Hematopoietic multipotent progenitor cell treated with erythropoietin and hydrocortisone succinate and interleukin-3 and kit ligand, for 17 days (in vitro differentiated cells): ENCODE results near the gene MAU2.
"Not testable (repeated sequence)": the region's sequence is repeated elsewhere in the genome, so short reads cannot be mapped to it uniquely, and the experiment has no call there.

Experiments used
- DNase-seq: peaks from one replicate; pipeline ENCODE4 v3.0.0-alpha.2; 2015; ENCODE audit warnings: low spot score

MAU2 gene

DNA sequence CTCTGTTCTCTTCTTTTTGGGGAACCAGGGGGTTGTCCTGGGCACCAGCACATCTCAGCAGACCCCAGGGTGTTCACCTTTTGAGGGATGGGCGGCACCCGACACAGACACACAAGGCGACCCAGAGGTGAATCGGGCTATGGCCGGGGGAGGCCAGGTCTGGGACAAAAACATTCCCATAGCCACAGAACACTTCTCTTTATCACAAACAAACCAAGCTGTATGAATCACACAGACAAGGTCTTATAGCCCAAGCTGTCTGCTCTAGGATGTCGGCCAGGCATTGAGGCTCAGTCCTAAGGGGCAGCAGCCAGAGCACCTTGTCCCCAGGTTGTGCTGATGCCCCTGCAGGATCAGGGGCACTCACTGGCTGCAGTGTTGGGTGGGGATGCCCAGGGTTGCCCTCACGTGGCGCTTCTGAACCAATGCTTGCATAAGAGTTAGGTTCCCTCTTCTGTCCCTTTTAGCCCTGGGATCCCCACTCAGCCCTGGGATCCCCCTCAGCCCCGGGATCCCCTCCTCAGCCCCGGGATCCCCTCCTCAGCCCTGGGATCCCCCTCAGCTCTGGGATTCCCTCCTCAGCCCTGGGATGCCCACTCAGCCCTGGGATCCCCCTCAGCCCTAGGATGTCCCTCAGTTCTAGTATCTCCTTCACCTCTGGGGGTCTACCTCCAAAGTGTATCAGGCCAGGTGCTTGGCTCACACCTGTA is 26.9 kb downstream of the MAU2 start:
- DNase-seq: no peak

DNA sequence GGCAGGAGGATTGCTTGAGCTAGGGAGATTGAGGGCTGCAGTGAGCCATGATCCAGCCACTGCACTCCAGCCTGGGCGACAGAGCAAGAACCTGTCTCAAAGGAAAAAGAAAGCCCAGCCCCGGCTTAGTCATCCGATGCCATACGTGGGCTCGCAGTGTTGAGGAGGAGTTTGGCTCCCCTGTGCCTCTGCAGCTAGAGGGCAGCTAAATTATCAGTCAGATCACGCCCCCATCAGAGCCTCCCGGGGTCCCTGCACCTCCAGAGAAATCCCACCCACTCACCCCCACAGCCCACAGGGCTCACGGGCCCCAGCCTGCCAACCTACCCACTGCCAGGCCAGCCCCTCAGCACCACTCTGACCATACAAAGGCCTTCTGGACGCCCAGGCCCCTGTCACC is 27.6 kb downstream of the MAU2 start:
- DNase-seq: no peak

DNA sequence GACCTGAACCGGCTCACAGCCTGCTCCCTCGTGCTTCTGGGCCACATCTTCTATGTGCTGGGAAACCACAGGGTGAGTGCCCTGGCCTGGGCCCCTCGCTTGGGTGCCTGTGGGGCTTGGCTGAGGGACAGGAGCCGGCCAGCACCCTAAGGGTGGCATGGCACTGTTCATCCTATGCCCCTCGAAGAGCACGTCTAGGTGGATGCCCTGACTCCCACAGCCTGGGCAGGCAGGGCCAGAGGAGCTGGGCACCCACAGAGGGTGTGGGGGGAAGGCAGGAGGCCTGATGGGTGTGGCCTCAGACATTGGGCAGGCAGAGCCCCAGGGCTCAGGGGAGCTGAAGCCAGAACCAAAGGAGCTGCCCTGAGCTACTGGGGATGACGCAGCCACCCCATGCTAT is 28.7 kb downstream of the MAU2 start:
- no peak for DNase-seq

DNA sequence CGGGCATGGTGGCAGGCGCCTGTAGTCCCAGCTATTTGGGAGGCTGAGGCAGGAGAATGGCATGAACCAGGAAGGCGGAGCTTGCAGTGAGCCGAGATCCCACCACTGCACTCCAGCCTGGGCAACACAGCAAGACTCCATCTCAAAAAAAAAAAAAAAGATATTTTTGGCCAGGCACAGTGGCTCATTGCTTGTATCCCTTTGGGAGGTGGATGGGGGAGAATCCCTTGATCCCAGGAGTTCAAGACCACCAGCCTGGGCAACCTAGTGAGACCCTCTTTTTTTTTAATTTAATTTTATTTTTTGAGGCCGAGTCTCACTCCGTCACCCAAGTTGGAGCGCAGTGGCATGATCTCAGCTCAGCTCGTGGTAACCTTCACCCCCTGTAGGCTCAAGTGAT is 30.1 kb downstream of the MAU2 start:
- not testable (repeated sequence) for DNase-seq

DNA sequence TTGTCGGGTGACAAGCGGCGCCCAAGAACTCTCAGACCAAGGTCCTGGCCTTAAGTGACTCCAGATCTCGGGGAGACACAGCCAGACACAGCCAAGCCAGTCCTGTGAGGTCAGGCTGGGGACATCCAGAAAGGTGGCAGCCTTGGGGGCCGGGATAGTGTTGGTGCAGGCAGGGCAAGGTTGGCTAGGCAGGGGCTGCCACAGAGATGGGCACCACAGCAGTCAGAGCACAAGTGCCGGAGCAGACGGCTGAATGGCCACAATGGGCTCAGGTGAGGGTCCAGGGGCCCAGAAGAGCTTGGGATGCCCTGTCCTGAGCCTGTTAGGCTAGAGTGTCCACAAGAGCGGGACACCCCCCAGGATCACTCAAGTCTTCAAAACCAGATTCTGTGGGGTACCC is 32.2 kb downstream of the MAU2 start:
- DNase-seq: no peak

DNA sequence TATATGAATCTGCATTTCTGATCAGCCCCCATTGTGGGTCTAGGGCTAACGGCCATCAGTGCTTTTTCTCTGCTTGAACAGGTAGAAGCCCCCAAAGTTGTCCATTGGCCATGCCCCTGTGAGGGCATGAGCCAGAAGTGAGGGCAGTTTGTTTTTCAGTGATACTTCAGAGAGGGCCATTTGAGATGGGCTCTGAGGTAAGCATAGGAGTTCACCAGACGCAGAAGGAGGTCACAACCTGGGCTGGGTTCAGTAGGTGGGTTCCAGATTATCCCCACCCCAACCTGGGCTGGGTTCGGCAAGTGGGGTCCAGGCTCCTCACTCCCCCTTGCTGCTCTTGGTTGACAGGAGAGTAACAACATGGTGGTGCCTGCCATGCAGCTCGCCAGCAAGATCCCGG is 33.4 kb downstream of the MAU2 start:
- no peak for DNase-seq

DNA sequence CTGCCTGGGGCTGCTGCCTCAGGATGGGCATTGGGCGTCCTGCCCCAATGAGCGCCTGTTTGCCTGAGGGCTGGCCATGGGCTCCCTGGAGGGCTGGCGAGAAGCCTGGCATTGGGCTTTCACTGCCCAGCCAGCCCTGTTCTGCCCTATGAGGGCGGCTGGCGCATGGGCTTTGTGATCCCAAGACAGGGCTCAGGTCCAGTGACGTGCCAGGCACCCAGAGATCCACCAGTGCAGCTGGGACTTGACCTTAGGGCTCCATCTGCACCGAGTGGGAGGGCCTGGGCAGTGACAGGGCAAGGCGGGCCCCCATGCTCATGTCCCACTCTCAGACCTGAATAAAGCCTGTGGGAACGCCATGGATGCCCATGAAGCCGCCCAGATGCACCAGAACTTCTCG is 34.3 kb downstream of the MAU2 start:
- no peak for DNase-seq

DNA sequence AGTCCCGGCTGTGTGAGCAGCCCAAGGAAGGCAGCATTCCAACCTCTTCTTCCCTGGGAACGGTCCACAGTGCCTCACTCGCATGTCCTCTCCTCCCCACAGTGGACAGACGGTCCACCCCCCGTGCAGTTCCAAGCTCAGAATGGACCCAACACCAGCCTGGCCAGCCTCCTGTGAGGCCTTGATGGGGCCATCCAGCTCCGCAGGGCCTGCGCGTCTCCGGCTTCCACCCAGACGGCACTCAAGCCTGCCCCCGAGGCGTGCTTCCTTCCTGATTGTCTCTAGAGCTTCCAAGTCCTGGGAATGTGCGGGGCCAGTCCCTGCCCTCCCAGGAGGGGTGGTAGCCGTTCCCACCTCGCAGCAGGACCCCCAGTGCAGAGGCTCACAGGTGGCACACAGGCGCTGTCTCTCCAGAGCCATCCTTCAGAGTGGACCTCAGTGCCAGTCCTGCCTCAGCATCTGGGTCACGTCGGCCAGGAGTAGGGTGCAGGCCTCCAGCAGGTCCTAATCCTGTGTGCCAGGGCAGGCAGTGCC is 35.0 kb downstream of the MAU2 start:
- DNase-seq: no peak

DNA sequence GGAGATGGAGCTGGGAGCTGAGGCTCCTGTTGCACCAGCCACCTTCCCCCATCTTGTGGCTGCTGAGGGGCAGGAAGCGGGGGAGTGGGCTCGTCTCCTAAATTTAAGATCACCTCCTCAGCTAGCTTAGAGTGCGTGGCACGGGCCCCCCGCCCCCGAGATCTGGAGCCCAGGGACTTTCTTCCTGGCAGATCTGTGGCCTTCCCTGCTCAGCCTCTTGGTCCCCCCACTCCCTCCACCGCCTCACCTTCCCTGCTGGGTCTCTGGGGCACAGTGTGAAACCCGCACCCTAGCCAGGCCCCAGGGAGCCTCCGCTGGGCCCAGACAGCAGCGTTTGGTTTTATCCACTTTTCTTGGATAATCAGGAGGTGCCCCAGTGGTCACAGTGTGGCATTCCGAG is 35.9 kb downstream of the MAU2 start:
- DNase-seq: no peak

DNA sequence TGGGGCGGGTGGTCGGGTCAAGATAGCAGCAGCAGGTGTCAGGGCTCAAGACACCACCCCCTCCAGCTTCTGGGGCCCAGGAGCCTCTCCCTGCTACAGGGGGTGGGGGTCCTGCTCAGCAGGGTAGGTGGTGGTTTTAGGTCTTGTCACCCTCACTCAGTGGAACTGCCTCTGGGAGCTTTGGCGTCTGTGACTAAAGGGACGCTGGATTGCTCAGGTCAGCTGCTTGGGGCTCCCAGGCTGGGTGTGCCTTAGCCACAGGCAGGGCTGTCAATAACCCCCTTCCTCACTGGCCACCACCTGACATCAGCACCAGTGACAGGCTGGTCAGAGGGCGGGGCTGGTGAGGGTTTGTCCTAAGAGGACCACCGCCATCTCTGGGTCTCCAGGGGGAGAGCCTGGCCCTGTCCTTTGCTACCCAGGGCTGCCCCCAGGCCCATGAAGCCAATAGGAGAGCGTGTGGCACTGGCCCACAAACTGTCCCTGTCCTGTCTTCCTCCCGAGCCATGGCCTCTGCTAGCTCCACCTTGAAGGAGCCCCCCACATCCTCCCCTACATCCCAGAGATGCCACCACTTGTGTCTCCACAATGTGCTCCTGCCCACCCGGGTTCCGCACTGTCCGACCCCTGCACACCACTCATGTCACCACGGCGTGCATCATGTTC is 36.4 kb downstream of the MAU2 start:
- DNase-seq: no peak

DNA sequence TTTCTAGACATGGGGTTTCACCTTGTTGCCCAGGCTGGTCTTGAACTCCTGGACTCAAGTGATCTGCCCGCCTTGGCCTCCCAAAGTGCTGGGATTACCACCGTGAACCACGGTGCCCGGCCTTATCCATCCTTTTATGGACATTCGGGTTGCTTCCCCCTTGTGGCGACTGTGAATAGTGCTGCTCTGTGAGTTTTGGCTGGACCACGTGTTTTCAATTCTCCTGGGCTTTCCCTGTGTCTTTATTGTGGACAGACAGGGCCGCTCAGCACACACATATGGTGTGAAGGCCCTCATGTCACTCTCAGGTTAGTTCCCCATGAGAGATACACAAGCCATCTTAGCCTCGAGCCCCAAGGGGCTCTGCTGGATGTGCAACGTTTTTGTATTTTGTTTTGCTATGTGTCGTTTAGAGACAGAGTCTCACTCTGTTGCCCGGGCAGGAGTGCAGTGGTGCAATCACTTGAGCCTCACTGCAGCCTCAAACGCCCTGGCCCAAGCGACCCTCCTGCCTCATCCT is 40.5 kb downstream of the MAU2 start:
- DNase-seq: peak; percentile 79

DNA sequence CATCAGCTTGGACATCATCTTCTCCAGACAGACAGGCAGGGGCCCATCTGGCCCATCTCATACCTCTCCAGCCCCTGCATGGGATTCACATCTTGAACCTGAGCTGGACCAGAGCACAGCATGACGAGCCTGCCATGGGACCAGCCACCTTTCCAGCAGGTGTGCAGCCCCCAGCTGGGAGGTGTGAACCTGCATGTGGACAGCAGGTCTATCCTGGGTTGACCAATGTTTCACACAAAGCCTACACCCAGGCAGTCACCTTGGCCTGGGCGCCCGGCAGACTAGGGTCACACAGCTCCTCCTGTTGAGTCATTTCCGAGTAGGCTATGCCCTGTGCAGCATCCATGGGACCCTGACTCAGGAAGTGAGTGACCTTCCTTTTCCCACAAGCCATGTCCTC is 41.4 kb downstream of the MAU2 start:
- no peak for DNase-seq

DNA sequence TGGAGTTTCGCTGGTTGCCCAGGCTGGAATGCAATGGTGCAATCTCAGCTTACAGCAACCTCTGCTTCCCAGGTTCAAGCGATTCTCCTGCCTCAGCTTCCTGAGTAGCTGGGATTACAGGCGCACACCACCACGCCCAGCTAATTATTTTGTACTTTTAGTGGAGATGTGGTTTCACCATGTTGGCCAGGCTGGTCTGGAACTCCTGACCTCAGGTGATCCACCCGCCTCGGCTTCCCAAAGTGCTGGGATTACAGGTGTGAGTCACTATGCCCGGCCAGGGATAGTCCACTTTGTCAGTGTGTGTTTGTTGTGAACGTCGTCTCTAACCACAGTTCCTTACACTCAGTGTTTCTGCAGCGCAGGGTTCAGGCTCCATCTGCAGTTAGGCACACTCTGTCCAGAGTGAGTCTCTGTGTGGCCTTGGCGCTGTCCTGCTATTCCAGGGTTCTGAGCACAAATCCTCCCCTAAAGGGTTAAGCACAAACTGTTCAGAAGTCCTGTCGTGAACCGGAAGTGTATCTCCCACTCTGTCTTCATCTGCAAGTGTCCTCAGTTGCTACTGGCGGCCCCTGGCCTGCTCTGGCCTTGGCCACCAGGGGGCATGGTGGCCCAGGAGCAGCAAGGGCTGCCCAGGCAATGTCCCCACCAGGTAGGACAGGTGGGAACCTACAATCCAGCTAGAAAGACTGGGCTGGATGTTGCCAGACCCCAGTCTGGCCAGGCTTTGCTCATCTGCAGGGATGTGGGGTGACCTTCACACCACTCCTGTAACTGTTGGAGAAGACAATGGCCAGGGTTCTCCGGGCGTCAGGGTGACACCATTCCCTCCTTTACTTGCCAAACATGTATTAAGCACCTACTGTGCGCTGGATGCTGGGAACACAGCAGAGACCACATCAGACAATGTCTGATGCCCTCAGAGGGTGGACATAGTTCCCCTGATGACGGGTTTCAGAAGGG is 46.1 kb downstream of the MAU2 start:
- peak; percentile 86 for DNase-seq

DNA sequence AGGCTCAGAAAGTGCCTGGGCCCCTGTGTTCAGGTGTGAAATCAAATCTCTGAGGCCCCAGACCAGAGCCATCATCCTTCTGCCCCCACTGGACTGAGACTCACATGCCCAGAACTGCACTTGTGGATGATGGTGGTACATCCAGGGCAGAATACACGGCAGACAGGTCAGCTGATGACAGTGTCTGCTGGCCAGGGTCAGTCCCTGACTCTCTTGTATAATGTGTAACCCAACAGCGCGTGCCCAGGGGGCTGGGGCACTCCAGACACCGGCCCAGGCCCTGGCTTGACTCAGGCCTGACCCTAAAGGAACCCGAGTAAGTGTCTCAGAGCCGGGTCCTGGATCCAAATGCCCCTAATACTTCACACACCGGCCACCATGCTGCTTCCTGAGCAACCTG is 47.5 kb downstream of the MAU2 start:
- DNase-seq: no peak

DNA sequence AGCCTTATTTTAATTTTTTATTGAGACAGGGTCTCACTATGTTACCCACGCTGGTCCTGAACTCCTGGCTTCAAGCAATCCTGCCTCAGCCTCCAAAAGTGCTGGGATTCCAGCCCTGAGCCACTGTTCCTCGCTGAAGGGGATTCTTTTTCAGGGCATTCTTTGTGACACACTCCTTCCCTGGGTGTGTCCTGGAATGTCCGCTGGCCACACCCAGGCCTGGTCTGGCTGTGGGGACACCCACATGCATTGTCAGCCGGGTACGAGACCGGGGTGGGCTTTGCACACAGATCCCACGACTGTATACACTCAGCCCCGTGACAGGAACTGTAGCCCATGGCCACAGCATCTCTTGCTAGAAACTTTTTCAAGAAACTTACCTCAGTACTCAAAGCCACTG is 50.4 kb downstream of the MAU2 start:
- DNase-seq: no peak

DNA sequence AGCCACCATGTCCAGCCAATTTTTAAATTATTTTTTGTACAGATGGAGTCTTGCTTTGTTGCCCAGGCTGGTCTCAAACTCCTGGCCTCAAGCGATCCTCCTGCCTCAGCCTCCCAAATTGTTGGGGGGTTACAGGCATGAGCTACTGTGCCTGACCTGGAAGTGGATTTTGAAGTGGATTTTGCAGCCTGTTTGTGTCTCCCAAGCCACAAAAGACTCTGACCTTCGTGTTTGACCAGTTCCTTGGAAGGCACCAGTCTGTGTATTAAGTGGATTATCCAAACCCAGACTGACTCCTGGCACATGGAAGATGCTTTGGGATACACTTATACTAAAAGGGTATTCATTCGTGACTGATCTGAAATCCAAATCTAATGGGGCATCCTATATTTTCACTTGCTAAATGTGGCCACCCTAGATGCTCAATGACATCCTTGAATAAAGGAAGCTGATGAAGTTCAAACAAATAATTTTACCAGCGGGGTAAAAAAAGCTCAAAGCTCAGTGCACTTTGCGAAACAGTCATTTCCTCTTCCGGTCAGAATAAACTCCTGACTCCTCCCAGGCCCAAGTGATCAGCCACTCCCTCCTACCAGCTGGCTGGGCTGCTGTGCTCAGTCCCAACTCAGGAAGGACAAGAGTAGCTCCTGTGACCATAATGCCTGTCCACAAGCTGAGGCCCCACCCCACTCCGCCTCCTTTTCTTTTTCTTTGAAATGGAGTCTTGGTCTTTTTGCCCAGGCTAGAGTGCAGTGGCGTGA is 52.2 kb downstream of the MAU2 start:
- peak; percentile 38 for DNase-seq

DNA sequence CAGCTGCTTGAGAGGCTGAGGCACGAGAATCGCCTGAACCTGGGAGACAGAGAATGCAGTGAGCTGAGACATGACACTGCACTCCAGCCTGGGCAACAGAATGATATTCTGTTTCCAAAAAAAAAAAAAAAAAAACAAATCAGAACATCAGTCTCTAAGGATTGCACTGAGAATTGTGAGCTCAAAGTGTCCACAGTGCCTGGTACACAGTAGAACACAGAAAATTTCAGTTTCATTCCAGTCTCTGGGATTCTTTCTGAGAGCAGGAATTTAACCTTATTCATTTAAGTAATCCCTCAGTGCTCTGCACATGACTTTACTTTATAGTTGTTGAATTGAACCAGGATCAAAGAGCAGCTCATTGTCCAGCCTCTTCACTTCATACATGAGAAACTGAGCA is 58.9 kb downstream of the MAU2 start:
- DNase-seq: no peak

DNA sequence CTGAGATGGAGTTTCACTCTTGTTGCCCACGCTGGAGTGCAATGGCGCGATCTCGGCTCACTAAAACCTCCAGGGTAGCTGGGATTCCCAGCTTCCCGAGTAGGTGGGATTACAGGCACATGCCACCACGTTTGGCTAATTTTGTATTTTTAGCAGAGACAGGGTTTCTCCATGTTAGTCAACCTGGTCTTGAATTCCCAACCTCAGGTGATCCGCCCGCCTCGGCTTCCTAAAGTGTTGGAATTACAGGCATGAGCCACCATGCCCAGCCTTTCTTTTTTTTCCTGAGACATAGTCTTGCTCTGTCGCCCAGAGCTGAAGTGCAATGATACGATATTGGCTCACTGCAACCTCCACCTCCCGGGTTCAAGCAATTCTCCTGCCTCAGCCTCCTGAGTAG is 59.7 kb downstream of the MAU2 start:
- not testable (repeated sequence) for DNase-seq

DNA sequence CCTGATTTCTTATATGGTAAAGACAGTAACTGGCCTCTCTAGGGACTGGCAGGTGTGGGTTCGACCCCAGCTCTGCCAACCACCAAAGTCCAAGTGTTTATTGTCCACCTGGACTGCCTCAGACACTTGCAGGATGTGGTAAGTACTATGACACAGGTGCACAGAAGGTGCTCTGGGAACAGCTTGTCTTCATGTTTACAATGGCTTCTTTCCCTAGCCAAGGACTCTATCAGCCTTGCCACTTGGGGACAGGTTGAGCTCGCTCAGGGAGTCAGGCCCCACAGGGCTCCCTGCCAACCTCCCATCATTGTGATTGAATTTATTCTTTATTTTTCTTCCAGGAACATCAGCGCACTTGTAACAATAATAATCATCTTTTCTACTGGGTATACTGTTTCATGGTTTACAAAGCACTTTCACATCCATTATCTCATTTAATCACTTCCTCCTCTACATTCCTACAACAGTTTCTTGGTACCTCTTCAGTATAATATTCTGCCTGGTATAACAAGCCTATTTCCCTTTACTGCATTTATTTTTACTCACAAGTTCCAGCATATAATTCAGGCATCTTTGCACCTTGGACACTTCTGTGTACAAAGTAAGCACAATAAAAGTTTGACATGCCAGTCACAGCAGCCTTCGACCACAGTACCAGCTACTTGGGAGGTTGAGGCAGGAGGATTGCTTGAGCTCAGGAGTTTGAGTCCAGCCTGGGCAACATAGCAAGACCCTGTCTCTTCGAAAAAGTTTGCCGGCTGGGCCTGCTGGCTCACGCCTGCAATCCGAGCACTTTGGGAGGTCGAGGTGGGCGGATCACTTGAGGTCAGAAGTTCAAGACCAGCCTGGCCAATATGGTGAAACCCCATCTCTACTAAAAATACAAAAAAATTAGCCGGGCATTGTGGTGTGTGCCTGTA is 60.6 kb downstream of the MAU2 start:
- DNase-seq: no peak

DNA sequence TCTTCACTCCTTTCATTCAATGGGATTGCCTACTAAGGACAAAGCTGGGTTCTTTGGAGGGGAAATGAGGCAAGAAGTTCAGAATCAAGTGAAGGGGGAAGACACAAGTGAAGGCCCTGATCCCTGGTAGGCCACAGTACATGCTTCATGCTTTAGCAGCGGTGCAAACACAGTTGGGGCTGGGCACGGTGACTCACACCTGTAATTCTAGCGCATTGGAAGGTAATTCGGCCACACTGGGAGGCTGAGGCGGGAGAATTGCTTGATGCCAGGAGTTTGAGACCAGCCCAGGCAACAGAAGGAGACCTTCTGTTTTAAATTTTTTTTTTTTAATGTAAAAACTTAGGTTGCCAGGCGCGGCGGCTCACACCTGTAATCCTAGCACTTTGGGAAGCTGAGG is 61.5 kb downstream of the MAU2 start:
- no peak for DNase-seq

DNA sequence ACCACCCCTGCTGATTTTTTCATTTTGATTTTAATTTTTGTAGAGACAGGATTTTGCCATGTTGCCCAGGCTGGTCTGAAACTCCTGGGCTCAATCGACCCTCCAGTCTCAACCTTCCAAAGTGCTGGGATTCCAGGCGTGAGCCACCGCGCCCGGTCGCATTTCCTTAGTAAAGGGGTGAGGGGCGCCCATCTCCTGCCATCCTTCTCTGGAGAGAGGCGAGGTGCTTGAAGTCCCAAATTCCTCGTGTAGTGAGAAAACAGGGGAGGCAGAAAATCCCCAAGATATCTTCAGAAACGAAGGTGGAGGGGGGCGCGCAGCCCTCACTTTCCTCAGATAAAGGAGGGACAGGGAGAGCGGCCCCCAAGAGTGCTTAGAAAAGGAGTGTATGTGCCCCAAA is 63.9 kb downstream of the MAU2 start:
- no peak for DNase-seq
